Skeletal muscle cell (primary cell): ENCODE results near the gene ADGRD2.

Experiments
- DNase-seq: peaks from one replicate; pipeline ENCODE4 v3.0.0-alpha.2; 2010; ENCODE audit warnings: low read depth
- H3K4me3 ChIP-seq: 2 replicates; pipeline ENCODE4 v1.5.1; 2011; ENCODE audit warnings: low read depth, mild to moderate bottlenecking, control low read depth, low read length, moderate library complexity

The ADGRD2 gene

GRCh38 chr9:124475868-124476690 is 25.8 kb downstream of the ADGRD2 start:
- DNase-seq: no peak
- no peak overlapping the region for H3K4me3 ChIP-seq

GRCh38 chr9:124477211-124477647 is 27.0 kb downstream of the ADGRD2 start:
- DNase-seq: no peak
- no peak overlapping the region for H3K4me3 ChIP-seq

GRCh38 chr9:124477648-124478285 is 27.5 kb downstream of the ADGRD2 start:
- DNase-seq: no peak
- H3K4me3 ChIP-seq: no peak overlapping the region

- DNase-seq: no peak
- H3K4me3 ChIP-seq: no peak overlapping the region
These were observed 28.1 kb downstream of the ADGRD2 start for GRCh38 chr9:124478354-124478753.

- H3K4me3 ChIP-seq: no peak overlapping the region
- no peak for DNase-seq
These were observed 29.1 kb downstream of the ADGRD2 start for GRCh38 chr9:124479371-124479770.

GRCh38 chr9:124479947-124480620 is 29.8 kb downstream of the ADGRD2 start:
- no peak for DNase-seq
- no peak overlapping the region for H3K4me3 ChIP-seq

GRCh38 chr9:124480621-124480981 is 30.4 kb downstream of the ADGRD2 start:
- no peak for DNase-seq
- no peak overlapping the region for H3K4me3 ChIP-seq

- no peak for DNase-seq
- no peak overlapping the region for H3K4me3 ChIP-seq
These were observed 30.9 kb downstream of the ADGRD2 start for GRCh38 chr9:124481115-124481514.

- no peak for DNase-seq
These were observed 32.3 kb downstream of the ADGRD2 start for GRCh38 chr9:124482431-124483031.

GRCh38 chr9:124483481-124483880 is 33.2 kb downstream of the ADGRD2 start:
- DNase-seq: no peak
- no peak overlapping the region for H3K4me3 ChIP-seq

More at GRCh38 chr9:124482431-124483031, 32.3 kb downstream of the ADGRD2 start:
- H3K4me3 ChIP-seq: no peak overlapping the region

GRCh38 chr9:124485201-124485600 is 35.0 kb downstream of the ADGRD2 start:
- no peak overlapping the region for H3K4me3 ChIP-seq
- DNase-seq: no peak

GRCh38 chr9:124485936-124486335 is 35.7 kb downstream of the ADGRD2 start:
- no peak for DNase-seq
- H3K4me3 ChIP-seq: no peak overlapping the region

- H3K4me3 ChIP-seq: no peak overlapping the region
- DNase-seq: no peak
These were observed 36.6 kb downstream of the ADGRD2 start for GRCh38 chr9:124486778-124487259.

- no peak for DNase-seq
- H3K4me3 ChIP-seq: no peak overlapping the region
These were observed 37.3 kb downstream of the ADGRD2 start for GRCh38 chr9:124487260-124488182.

GRCh38 chr9:124488641-124489210 is 38.5 kb downstream of the ADGRD2 start:
- DNase-seq: no peak
- no peak overlapping the region for H3K4me3 ChIP-seq

GRCh38 chr9:124489222-124489621 is 39.0 kb downstream of the ADGRD2 start:
- DNase-seq: no peak
- no peak overlapping the region for H3K4me3 ChIP-seq

- DNase-seq: no peak
- no peak overlapping the region for H3K4me3 ChIP-seq
These were observed 39.8 kb downstream of the ADGRD2 start for GRCh38 chr9:124490004-124490403.
